Astrocyte (in vitro differentiated cells and primary cell): ENCODE data around the gene KBTBD4. TPM values are rescaled to one million over a fixed set of nuclear protein-coding genes. Genes with fewer than 3 reads are reported as not detected.

Experiments
- DNase-seq: peaks from one replicate; pipeline ENCODE4 v3.0.0-alpha.2; 2010; ENCODE audit warnings: low read depth
- FAIRE-seq: peaks from 2 replicates; lab custom pipeline; 2011; peaks lifted over from hg19 to GRCh38; lab: Jason Lieb, UNC
- H2AFZ ChIP-seq: 2 replicates; pipeline ENCODE4 v1.6.0; 2012; ENCODE audit warnings: low read depth, low read length, inconsistent platforms
- H3K27ac ChIP-seq: 2 replicates; pipeline ENCODE4 v1.5.1; 2011; ENCODE audit warnings: low read depth, low read length, inconsistent platforms
- H3K27me3 ChIP-seq: 2 replicates; pipeline ENCODE4 v1.6.0; 2011; ENCODE audit warnings: low read length, inconsistent platforms; ENCODE audit not compliant: insufficient read depth
- H3K36me3 ChIP-seq: 2 replicates; pipeline ENCODE4 v1.5.1; 2011; ENCODE audit warnings: low read length, inconsistent platforms; ENCODE audit not compliant: insufficient read depth
- H3K4me1 ChIP-seq: 2 replicates; pipeline ENCODE4 v1.5.1; 2011; ENCODE audit warnings: low read length, inconsistent platforms; ENCODE audit not compliant: insufficient read depth
- H3K4me2 ChIP-seq: 2 replicates; pipeline ENCODE4 v1.6.0; 2012; ENCODE audit warnings: low read length, inconsistent platforms
- H3K4me3 ChIP-seq: 2 replicates; pipeline ENCODE4 v1.5.1; 2011; ENCODE audit warnings: low read depth, mild to moderate bottlenecking, low read length, inconsistent platforms; ENCODE audit not compliant: insufficient read depth
- H3K79me2 ChIP-seq: 2 replicates; pipeline ENCODE4 v1.6.0; 2012; ENCODE audit warnings: mild to moderate bottlenecking, low read length, inconsistent platforms; ENCODE audit not compliant: insufficient read depth
- H3K9ac ChIP-seq: 2 replicates; pipeline ENCODE4 v1.6.0; 2012; ENCODE audit warnings: mild to moderate bottlenecking, low read length, inconsistent platforms
- H3K9me3 ChIP-seq: 2 replicates; pipeline ENCODE4 v1.5.1; 2012; ENCODE audit warnings: low read depth, mild to moderate bottlenecking, low read length, inconsistent platforms; ENCODE audit not compliant: insufficient read depth
- H4K20me1 ChIP-seq: 2 replicates; pipeline ENCODE4 v1.6.0; 2012; ENCODE audit warnings: low read length, inconsistent platforms; ENCODE audit not compliant: insufficient read depth
- H3K27ac Mint-ChIP-seq: one replicate; pipeline ENCODE4 v1.8.0; 2021; ENCODE audit warnings: mild to moderate bottlenecking, mixed read lengths; ENCODE audit not compliant: unreplicated experiment
- H3K27me3 Mint-ChIP-seq: one replicate; pipeline ENCODE4 v1.8.0; 2021; ENCODE audit warnings: low read depth, mixed read lengths; ENCODE audit not compliant: unreplicated experiment
- H3K36me3 Mint-ChIP-seq: one replicate; pipeline ENCODE4 v1.8.0; 2021; ENCODE audit warnings: low read depth, mixed read lengths; ENCODE audit not compliant: unreplicated experiment
- H3K4me1 Mint-ChIP-seq: one replicate; pipeline ENCODE4 v1.8.0; 2021; ENCODE audit warnings: low read depth, mixed read lengths; ENCODE audit not compliant: unreplicated experiment
- H3K4me3 Mint-ChIP-seq: one replicate; pipeline ENCODE4 v1.8.0; 2021; ENCODE audit warnings: mild to moderate bottlenecking, moderate library complexity, mixed read lengths; ENCODE audit not compliant: unreplicated experiment
- H3K9me3 Mint-ChIP-seq: one replicate; pipeline ENCODE4 v1.8.0; 2021; ENCODE audit warnings: mild to moderate bottlenecking, mixed read lengths; ENCODE audit not compliant: unreplicated experiment
- EZH2 ChIP-seq: IDR thresholded peaks from 2 replicates; pipeline ENCODE4 v1.6.1; 2012; ENCODE audit warnings: mild to moderate bottlenecking, low read length, inconsistent platforms; ENCODE audit not compliant: insufficient read depth
- total RNA-seq: library from RNA; stranded (reverse); gene quantifications from 2 replicates; pipeline ENCODE4 v1.2.1, GENCODE V29; 2021
- TF ChIP-seq, protein P1 (sequence below): IDR thresholded peaks from 2 replicates; pipeline ENCODE4 v1.5.1; 2011; ENCODE audit warnings: low read depth, mild to moderate bottlenecking, inconsistent platforms, low read length, moderate library complexity; ENCODE audit not compliant: insufficient read depth

Gene KBTBD4
- total RNA-seq, 1 donor from 2014 or later, result 11.9 TPM

DNA sequence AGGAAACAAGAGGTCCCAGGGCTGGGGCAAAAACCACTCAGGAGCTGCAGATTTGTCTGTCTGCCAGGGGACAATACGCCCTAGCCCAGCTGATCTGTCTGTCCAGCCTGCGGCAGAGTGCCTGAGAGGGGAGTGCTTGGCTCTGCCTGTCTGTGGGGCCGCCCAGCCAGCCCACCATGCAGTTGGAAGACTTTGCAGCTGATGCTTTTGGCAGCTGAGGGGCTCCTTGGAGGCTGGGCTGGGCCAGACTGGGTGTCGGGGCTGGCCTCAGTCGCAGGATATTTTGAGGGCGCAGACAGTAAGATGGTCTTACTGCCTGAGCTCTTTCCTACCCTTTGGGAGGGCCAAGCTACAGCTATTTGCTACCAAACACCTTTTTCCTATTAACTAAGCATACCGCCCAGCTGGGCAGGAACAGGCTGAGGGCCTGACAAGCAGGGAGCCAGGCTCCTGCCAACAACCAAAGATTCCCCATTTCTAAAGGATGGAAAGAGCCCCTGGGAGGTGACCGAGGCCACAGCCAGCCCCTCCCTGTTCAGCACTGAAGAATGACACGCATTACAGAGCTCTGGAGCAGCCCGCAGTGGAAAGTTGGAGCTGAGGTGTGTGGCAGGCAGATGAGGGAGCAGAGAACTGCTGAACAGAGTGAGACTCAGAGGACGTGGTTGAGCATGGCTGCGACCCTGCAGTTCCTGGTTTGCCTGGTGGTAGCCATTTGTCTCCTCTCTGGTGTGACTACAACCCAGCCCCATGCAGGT, 7.5 kb upstream of the KBTBD4 start, which contains the start of gene FAM180B:
Gene FAM180B, plus strand, starts transcription at position 581 of the 758 bp plus-strand sequence. Its CDS starts 91 bp downstream, at position 672.
- H3K4me3 ChIP-seq, result no peak within 1 kb of the TSS
- no peak within 1 kb of the TSS for H2AFZ ChIP-seq
- no peaks in the 10 kb centered on the region for H3K4me1 ChIP-seq
- no peaks in the 10 kb centered on the region for H3K9me3 Mint-ChIP-seq
- no peak for FAIRE-seq
- H3K9me3 ChIP-seq, result no peaks in the 10 kb centered on the region
- peaks cover 20% of the 10 kb centered on the region for H3K36me3 ChIP-seq
- H3K79me2 ChIP-seq, result no peaks in the 10 kb centered on the region
- no peak within 1 kb of the TSS for H3K27ac ChIP-seq
- H3K27ac Mint-ChIP-seq, result no peak within 1 kb of the TSS
- H3K4me2 ChIP-seq, result no peak within 1 kb of the TSS
- no peak for DNase-seq
- no peaks in the 10 kb centered on the region for H3K4me1 Mint-ChIP-seq
- H3K9ac ChIP-seq, result no peak within 1 kb of the TSS
- H3K4me3 Mint-ChIP-seq, result no peak within 1 kb of the TSS
- H3K27me3 ChIP-seq, result peaks cover 4% of the 10 kb centered on the region
- peaks cover 11% of the 10 kb centered on the region for H4K20me1 ChIP-seq
- H3K36me3 Mint-ChIP-seq, result peaks cover 31% of the 10 kb centered on the region
- TF ChIP-seq, protein P1, sequence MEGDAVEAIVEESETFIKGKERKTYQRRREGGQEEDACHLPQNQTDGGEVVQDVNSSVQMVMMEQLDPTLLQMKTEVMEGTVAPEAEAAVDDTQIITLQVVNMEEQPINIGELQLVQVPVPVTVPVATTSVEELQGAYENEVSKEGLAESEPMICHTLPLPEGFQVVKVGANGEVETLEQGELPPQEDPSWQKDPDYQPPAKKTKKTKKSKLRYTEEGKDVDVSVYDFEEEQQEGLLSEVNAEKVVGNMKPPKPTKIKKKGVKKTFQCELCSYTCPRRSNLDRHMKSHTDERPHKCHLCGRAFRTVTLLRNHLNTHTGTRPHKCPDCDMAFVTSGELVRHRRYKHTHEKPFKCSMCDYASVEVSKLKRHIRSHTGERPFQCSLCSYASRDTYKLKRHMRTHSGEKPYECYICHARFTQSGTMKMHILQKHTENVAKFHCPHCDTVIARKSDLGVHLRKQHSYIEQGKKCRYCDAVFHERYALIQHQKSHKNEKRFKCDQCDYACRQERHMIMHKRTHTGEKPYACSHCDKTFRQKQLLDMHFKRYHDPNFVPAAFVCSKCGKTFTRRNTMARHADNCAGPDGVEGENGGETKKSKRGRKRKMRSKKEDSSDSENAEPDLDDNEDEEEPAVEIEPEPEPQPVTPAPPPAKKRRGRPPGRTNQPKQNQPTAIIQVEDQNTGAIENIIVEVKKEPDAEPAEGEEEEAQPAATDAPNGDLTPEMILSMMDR, result no peak
- no peak for TF ChIP-seq EZH2
- peaks cover 5% of the 10 kb centered on the region for H3K27me3 Mint-ChIP-seq

DNA sequence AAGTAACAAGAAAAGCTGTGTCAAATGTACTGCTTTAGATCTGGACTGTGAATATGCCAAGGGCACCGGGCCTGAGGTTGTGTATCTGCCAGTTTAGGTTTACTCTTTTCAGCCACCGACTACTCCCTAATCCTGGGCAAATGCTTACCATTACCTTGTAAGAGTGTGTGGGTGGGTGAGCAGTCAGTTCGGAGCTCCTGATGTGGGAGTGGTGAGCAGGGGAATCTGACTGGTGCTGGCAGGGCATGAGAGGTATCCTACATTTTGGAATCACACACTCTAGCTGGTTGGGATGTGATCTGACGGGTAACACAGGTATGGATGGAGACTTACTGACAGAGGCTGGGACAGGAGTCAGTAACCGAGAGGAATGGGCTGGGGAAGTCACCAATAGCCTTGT, 5.1 kb upstream of the KBTBD4 start:
- H3K9me3 ChIP-seq, result no peaks in the 10 kb centered on the region
- H3K4me2 ChIP-seq, result no peak overlapping the region
- DNase-seq (no peak), FAIRE-seq (no peak)
- H3K79me2 ChIP-seq, result peaks cover 21% of the 10 kb centered on the region
- H4K20me1 ChIP-seq, result peaks cover 11% of the 10 kb centered on the region
- H3K27ac Mint-ChIP-seq, result no peak overlapping the region
- no peak overlapping the region for H3K4me3 ChIP-seq
- peaks cover 20% of the 10 kb centered on the region for H3K36me3 ChIP-seq
- peaks cover 6% of the 10 kb centered on the region for H3K4me1 ChIP-seq
- H2AFZ ChIP-seq, result no peak overlapping the region
- H3K9ac ChIP-seq, result no peak overlapping the region
- peaks cover 2% of the 10 kb centered on the region for H3K27me3 Mint-ChIP-seq
- TF ChIP-seq, protein P1, result no peak
- no peak for TF ChIP-seq EZH2
- H3K9me3 Mint-ChIP-seq, result no peaks in the 10 kb centered on the region
- H3K4me1 Mint-ChIP-seq, result peaks cover 6% of the 10 kb centered on the region
- H3K36me3 Mint-ChIP-seq, result peaks cover 30% of the 10 kb centered on the region
- peak overlapping the region; percentile 68 for H3K4me3 Mint-ChIP-seq
- no peak overlapping the region for H3K27ac ChIP-seq
- no peaks in the 10 kb centered on the region for H3K27me3 ChIP-seq
